ENCODE data around the gene KCNK17. TPM values are rescaled to one million over a fixed set of nuclear protein-coding genes. Genes with fewer than 3 reads are reported as not detected.
A peak's percentile ranks its signal among the peaks of the same experiment; 100 is the strongest.

The KCNK17 gene
- total and polyA plus RNA-seq, 2 of the 8 experiments (the other 6 are each of a cell fraction or from before 2014, with no cell fraction given): 2.9 to 3.4 TPM

GRCh38 chr6:39279539-39279938, 34.7 kb downstream of the KCNK17 start:
- Histone ChIP-seq H3K36me3 (ENCODE audit: control insufficient read depth in 2 of 4, insufficient read depth in 4 of 4, low read length in 3 of 4) (no peaks in the 10 kb centered on the region), H3K18ac (ENCODE audit: extremely low read depth, low read length) (no peak overlapping the region), H3K9ac (replicated peaks in 1 of 4; ENCODE audit: extremely low read depth in 1 of 4, low read depth in 3 of 4, low read length in 3 of 4) (no peak overlapping the region), H2BK5ac (ENCODE audit: low read depth, low read length) (peak overlapping the region; percentile 53; the same call in 1 of the 2 replicates), H4K20me1 (replicated peaks in 1 of 2; ENCODE audit: control insufficient read depth in 1 of 2, insufficient read depth in 2 of 2, low read length in 2 of 2) (no peaks in the 10 kb centered on the region), H3K4me2 (ENCODE audit: insufficient read depth in 1 of 2, low read depth in 2 of 2, low read length in 2 of 2) (no peak overlapping the region), H3K14ac (ENCODE audit: insufficient read length) (no peak overlapping the region), H3K79me2 (ENCODE audit: control insufficient read depth in 1 of 2, insufficient read depth in 2 of 2, low read length in 2 of 2) (no peaks in the 10 kb centered on the region), H2BK20ac (ENCODE audit: low read length) (no peak overlapping the region), H3K56ac (replicated peaks; ENCODE audit: insufficient read length, low read depth, low read length) (no peak overlapping the region), H4K91ac (replicated peaks; ENCODE audit: insufficient read length, low read length) (no peak overlapping the region), H2BK12ac (ENCODE audit: low read depth, low read length) (peak overlapping the region; percentile 33; the same call in 1 of the 2 replicates), H4K5ac (ENCODE audit: insufficient read length, low read depth, low read length) (no peak overlapping the region), H2BK15ac (ENCODE audit: low read length) (0 out of 2 replicates have a peak overlapping the region, but pooled peaks have one; percentile 37), H2AK5ac (ENCODE audit: low read depth, low read length) (no peak overlapping the region), H2BK120ac (replicated peaks; ENCODE audit: low read depth, low read length) (no peak overlapping the region), H3K4ac (replicated peaks; ENCODE audit: insufficient read length, low read depth, low read length) (no peak overlapping the region), H3K27me3 (replicated peaks in 1 of 4; ENCODE audit: control insufficient read depth in 3 of 4, extremely low read depth in 1 of 4, insufficient read depth in 3 of 4, low read length in 3 of 4) (0 out of 7 replicates have a peak, but pooled peaks cover 0 to 2% (median 0%) of the 10 kb centered on the region in 4 experiments), H3K79me1 (ENCODE audit: low read depth, low read length) (no peaks in the 10 kb centered on the region), H3K23me2 (ENCODE audit: low read depth, low read length) (no peaks in the 10 kb centered on the region; the same call in 1 of the 2 replicates), H4K8ac (ENCODE audit: extremely low read depth, insufficient read depth, low read length) (no peak overlapping the region), H3K23ac (ENCODE audit: insufficient read length) (no peak overlapping the region), H3K4me1 (replicated peaks in 1 of 4; ENCODE audit: control insufficient read depth in 3 of 4, insufficient read depth in 4 of 4, low read length in 3 of 4) (peaks cover 0 to 4% (median 1%) of the 10 kb centered on the region in 4 experiments; a peak in 2 of 7 replicates), H2AFZ (ENCODE audit: low read length) (no peak overlapping the region), H3K27ac (ENCODE audit: low read depth, low read length) (no peak overlapping the region), H3K9me3 (ENCODE audit: insufficient read depth in 2 of 2, low read depth in 1 of 2, low read length in 1 of 2) (no peaks in the 10 kb centered on the region), H3K4me3 (ENCODE audit: extremely low read depth in 1 of 4, insufficient read depth in 2 of 4, low read depth in 3 of 4, low read length in 4 of 4) (no peak overlapping the region)
- ChIA-PET CTCF (ENCODE audit: partially characterized antibody) (interaction anchor here (1.7 to 47.4 kb wide), 3 partner anchors 22 to 113 kb away, joined by 6 to 1738 read pairs (median 143); partner anchors contain the start of gene KCNK5), POLR2A (ENCODE audit: partially characterized antibody) (interaction anchor here (1.0 to 1.5 kb wide), 2 partner anchors 21 to 24 kb away, joined by 3 to 4 read pairs; no protein-coding TSS in a partner anchor)
- FAIRE-seq (no peak), DNase-seq (ENCODE audit: low read depth in 1 of 2, low spot score in 2 of 2) (no peak)
- 94% methylated on average over 6 of the region's 6 CpGs; no CpG with 5 or more reads in 1 of the 2 experiments for WGBS, 2 experiments (ENCODE audit: extremely low coverage in 1 of 2, insufficient coverage in 1 of 2, insufficient read length in 1 of 2, insufficient replicate concordance in 2 of 2, low coverage in 1 of 2, low lambda C conversion rate in 2 of 2, missing lambda C conversion rate in 1 of 2)
- TF ChIP-seq, protein P1, sequence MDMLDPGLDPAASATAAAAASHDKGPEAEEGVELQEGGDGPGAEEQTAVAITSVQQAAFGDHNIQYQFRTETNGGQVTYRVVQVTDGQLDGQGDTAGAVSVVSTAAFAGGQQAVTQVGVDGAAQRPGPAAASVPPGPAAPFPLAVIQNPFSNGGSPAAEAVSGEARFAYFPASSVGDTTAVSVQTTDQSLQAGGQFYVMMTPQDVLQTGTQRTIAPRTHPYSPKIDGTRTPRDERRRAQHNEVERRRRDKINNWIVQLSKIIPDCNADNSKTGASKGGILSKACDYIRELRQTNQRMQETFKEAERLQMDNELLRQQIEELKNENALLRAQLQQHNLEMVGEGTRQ (IDR thresholded peaks at IDR 0.05; ENCODE audit: low read length): no peak
- no peak for TF ChIP-seq SIN3A (conservative IDR thresholded peaks at IDR 0.05 in 1 of 2, IDR thresholded peaks at IDR 0.05 in 1 of 2; ENCODE audit: low read depth in 1 of 2, low read length in 2 of 2)
- TF ChIP-seq CTBP2 (IDR thresholded peaks at IDR 0.05; ENCODE audit: borderline replicate concordance, insufficient read depth, insufficient read length, low read length): no peak
- TF ChIP-seq TEAD4 (IDR thresholded peaks at IDR 0.05; ENCODE audit: low read depth, low read length): no peak
- TF ChIP-seq RBBP5 (IDR thresholded peaks at IDR 0.05; ENCODE audit: borderline replicate concordance, low read depth, low read length): no peak
- no peak for TF ChIP-seq RFX5 (IDR thresholded peaks at IDR 0.05; ENCODE audit: borderline replicate concordance, low read depth, low read length)
- no peak for TF ChIP-seq HDAC6 (IDR thresholded peaks at IDR 0.05; ENCODE audit: low read depth, low read length)
- no peak for TF ChIP-seq CHD2 (IDR thresholded peaks at IDR 0.05; ENCODE audit: low read length)
- no peak for TF ChIP-seq JUND (IDR thresholded peaks at IDR 0.05; ENCODE audit: low read length)
- TF ChIP-seq RXRA (IDR thresholded peaks at IDR 0.05; ENCODE audit: insufficient read depth, low read depth, low read length): no peak
- no peak for TF ChIP-seq TCF12 (IDR thresholded peaks at IDR 0.05; ENCODE audit: low read depth, low read length)
- TF ChIP-seq SRF (IDR thresholded peaks at IDR 0.05; ENCODE audit: low read depth, low read length): no peak

Data from H1 (cell line).